H1 (cell line): ENCODE data around the gene CARD11. TPM values are rescaled to one million over a fixed set of nuclear protein-coding genes. Genes with fewer than 3 reads are reported as not detected.

Source experiments
- CTCF ChIA-PET: fragments of 300-600 bp; sonication (Branson Sonifier 250); formaldehyde crosslinking; loops from one replicate; lab custom pipeline; 2021; ENCODE audit not compliant: partially characterized antibody; lab: Charles Lee
- POLR2A ChIA-PET: fragments of 300-600 bp; sonication (Branson Sonifier 250); formaldehyde crosslinking; loops from one replicate; lab custom pipeline; 2021; ENCODE audit warnings: inconsistent platforms; ENCODE audit not compliant: partially characterized antibody; lab: Charles Lee
- DNase-seq, 2 experiments: peaks; one replicate each; pipeline versions ENCODE4 v3.0.0 to v3.0.0-alpha.2; 2010 to 2022; ENCODE audit warnings: low spot score in 2 of 2, low read depth in 1 of 2, mixed read lengths in 1 of 2
- FAIRE-seq: peaks from 2 replicates; lab custom pipeline; 2011; peaks lifted over from hg19 to GRCh38; lab: Jason Lieb, UNC
- H2AFZ ChIP-seq: 2 replicates; pipeline ENCODE4 v1.8.1; 2012; ENCODE audit warnings: low read length, inconsistent platforms
- H2AK5ac ChIP-seq: 2 replicates; pipeline ENCODE4 v1.6.1; 2013; ENCODE audit warnings: low read depth, low read length
- H2BK120ac ChIP-seq: replicated peaks from 2 replicates; pipeline ENCODE3; 2013; ENCODE audit warnings: low read depth, low read length, inconsistent platforms
- H2BK12ac ChIP-seq: 2 replicates; pipeline ENCODE4 v1.6.1; 2013; ENCODE audit warnings: low read depth, low read length
- H2BK15ac ChIP-seq: 2 replicates; pipeline ENCODE4 v1.6.1; 2013; ENCODE audit warnings: low read length
- H2BK20ac ChIP-seq: 2 replicates; pipeline ENCODE4 v1.6.1; 2013; ENCODE audit warnings: low read length
- H2BK5ac ChIP-seq: 2 replicates; pipeline ENCODE4 v1.6.1; 2013; ENCODE audit warnings: low read depth, low read length
- H3K14ac ChIP-seq: 2 replicates; pipeline ENCODE4 v1.6.1; 2013; ENCODE audit warnings: inconsistent platforms; ENCODE audit not compliant: insufficient read length
- H3K18ac ChIP-seq: 2 replicates; pipeline ENCODE4 v1.6.1; 2013; ENCODE audit warnings: low read length; ENCODE audit errors: extremely low read depth
- H3K23ac ChIP-seq: 2 replicates; pipeline ENCODE4 v1.6.1; 2013; ENCODE audit warnings: inconsistent platforms; ENCODE audit not compliant: insufficient read length
- H3K23me2 ChIP-seq: 2 replicates; pipeline ENCODE4 v1.6.1; 2013; ENCODE audit warnings: low read depth, low read length
- H3K27ac ChIP-seq: 2 replicates; pipeline ENCODE4 v1.6.1; 2011; ENCODE audit warnings: low read depth, low read length, inconsistent platforms
- H3K27me3 ChIP-seq, 4 experiments: replicated peaks in 1 of 4; 1 replicate in 1 of 4; 2 replicates in 3 of 4; pipeline versions ENCODE4 v1.6.1 to v1.8.1; 2011 to 2013; ENCODE audit warnings: low read length in 3 of 4, mild to moderate bottlenecking in 3 of 4, inconsistent platforms in 2 of 4, mixed read lengths in 2 of 4, moderate library complexity in 1 of 4; ENCODE audit not compliant: control insufficient read depth in 3 of 4, insufficient read depth in 3 of 4; ENCODE audit errors: extremely low read depth in 1 of 4
- H3K36me3 ChIP-seq, 4 experiments: 2 replicates each; pipeline versions ENCODE4 v1.6.1 to v1.8.1; 2011 to 2013; ENCODE audit warnings: mild to moderate bottlenecking in 4 of 4, low read length in 3 of 4, moderate library complexity in 2 of 4, control low read depth in 1 of 4, inconsistent platforms in 1 of 4; ENCODE audit not compliant: insufficient read depth in 4 of 4, control insufficient read depth in 2 of 4
- H3K4ac ChIP-seq: replicated peaks from 2 replicates; pipeline ENCODE3; 2013; ENCODE audit warnings: low read length, low read depth, mixed read lengths, inconsistent platforms; ENCODE audit not compliant: insufficient read length
- H3K4me1 ChIP-seq, 4 experiments: replicated peaks in 1 of 4; 1 replicate in 1 of 4; 2 replicates in 3 of 4; pipeline versions ENCODE4 v1.6.1 to v1.8.1; 2011 to 2013; ENCODE audit warnings: low read length in 3 of 4, inconsistent platforms in 2 of 4, mixed read lengths in 1 of 4; ENCODE audit not compliant: insufficient read depth in 4 of 4, control insufficient read depth in 3 of 4
- H3K4me2 ChIP-seq, 2 experiments: 2 replicates each; pipeline versions ENCODE4 v1.6.1 to v1.8.1; 2011 to 2013; ENCODE audit warnings: low read depth in 2 of 2, low read length in 2 of 2, control low read depth in 1 of 2, inconsistent platforms in 1 of 2, mild to moderate bottlenecking in 1 of 2; ENCODE audit not compliant: insufficient read depth in 1 of 2
- H3K4me3 ChIP-seq, 4 experiments: fragments of 200-600, 300-600 bp in 1 of 4; sonication (generic), shearing (Covaris generic), sonication (Bioruptor Twin) in 1 of 4; 2 replicates each; pipeline versions ENCODE4 v1.5.1 to v1.8.1; 2011 to 2016; ENCODE audit warnings: low read length in 4 of 4, low read depth in 3 of 4, control low read depth in 2 of 4, inconsistent platforms in 2 of 4, mild to moderate bottlenecking in 2 of 4, mixed read lengths in 1 of 4, moderate library complexity in 1 of 4; ENCODE audit not compliant: insufficient read depth in 2 of 4; ENCODE audit errors: extremely low read depth in 1 of 4
- H3K56ac ChIP-seq: replicated peaks from 2 replicates; pipeline ENCODE3; 2013; ENCODE audit warnings: low read depth, mild to moderate bottlenecking, mixed read lengths, low read length, inconsistent platforms; ENCODE audit not compliant: insufficient read length
- H3K79me1 ChIP-seq: 2 replicates; pipeline ENCODE4 v1.6.1; 2013; ENCODE audit warnings: low read depth, low read length, control low read depth
- H3K79me2 ChIP-seq, 2 experiments: 2 replicates each; pipeline versions ENCODE4 v1.6.1 to v1.8.1; 2012 to 2013; ENCODE audit warnings: low read length in 2 of 2, mild to moderate bottlenecking in 2 of 2, inconsistent platforms in 1 of 2; ENCODE audit not compliant: insufficient read depth in 2 of 2, control insufficient read depth in 1 of 2
- H3K9ac ChIP-seq, 4 experiments: replicated peaks in 1 of 4; 1 replicate in 1 of 4; 2 replicates in 3 of 4; pipeline versions ENCODE4 v1.6.1 to v1.8.1; 2011 to 2013; ENCODE audit warnings: low read depth in 3 of 4, low read length in 3 of 4, control low read depth in 2 of 4, mild to moderate bottlenecking in 2 of 4, moderate library complexity in 2 of 4, inconsistent platforms in 1 of 4; ENCODE audit errors: extremely low read depth in 1 of 4
- H3K9me3 ChIP-seq, 2 experiments: 2 replicates each; pipeline versions ENCODE4 v1.6.1 to v1.8.1; 2012 to 2013; ENCODE audit warnings: mild to moderate bottlenecking in 2 of 2, moderate library complexity in 2 of 2, control low read depth in 1 of 2, inconsistent platforms in 1 of 2, low read depth in 1 of 2, low read length in 1 of 2, mixed read lengths in 1 of 2; ENCODE audit not compliant: insufficient read depth in 2 of 2
- H4K20me1 ChIP-seq, 2 experiments: replicated peaks in 1 of 2; 2 replicates each; pipeline versions ENCODE3 to v1.8.1; 2011 to 2013; ENCODE audit warnings: inconsistent platforms in 2 of 2, low read length in 2 of 2, mild to moderate bottlenecking in 1 of 2; ENCODE audit not compliant: insufficient read depth in 2 of 2, control insufficient read depth in 1 of 2
- H4K5ac ChIP-seq: 2 replicates; pipeline ENCODE4 v1.6.1; 2013; ENCODE audit warnings: low read length, low read depth, mixed read lengths, inconsistent platforms; ENCODE audit not compliant: insufficient read length
- H4K8ac ChIP-seq: 2 replicates; pipeline ENCODE4 v1.8.0; 2013; ENCODE audit warnings: mild to moderate bottlenecking, moderate library complexity, low read length, inconsistent platforms; ENCODE audit not compliant: insufficient read depth; ENCODE audit errors: extremely low read depth
- H4K91ac ChIP-seq: replicated peaks from 2 replicates; pipeline ENCODE3; 2013; ENCODE audit warnings: low read length, mixed read lengths, inconsistent platforms; ENCODE audit not compliant: insufficient read length
- NANOG ChIP-seq: IDR thresholded peaks from 2 replicates; pipeline ENCODE4 v1.6.1; 2011; ENCODE audit warnings: low read length, low read depth, mild to moderate bottlenecking, inconsistent platforms; ENCODE audit not compliant: insufficient read depth, poor library complexity, severe bottlenecking
- PHF8 ChIP-seq: fragments of 200-600 bp; sonication (generic); conservative IDR thresholded peaks from 2 replicates; pipeline ENCODE4 v1.7.1; 2012; ENCODE audit warnings: low read depth, mild to moderate bottlenecking, inconsistent platforms, low read length, moderate library complexity
- WGBS, 2 experiments: shearing (Covaris generic) in 1 of 2; methylation state at CpG; one replicate each; pipeline versions ENCODE4 v1.1.6 to v1.1.7; 2013 to 2015; ENCODE audit warnings: low lambda C conversion rate in 2 of 2, mixed read lengths in 2 of 2, inconsistent platforms in 1 of 2, low coverage in 1 of 2, missing lambda C conversion rate in 1 of 2; ENCODE audit not compliant: insufficient replicate concordance in 2 of 2, insufficient coverage in 1 of 2, insufficient read length in 1 of 2; ENCODE audit errors: extremely low coverage in 1 of 2, missing lambda C conversion rate in 1 of 2; 5-methylcytosine and 5-hydroxymethylcytosine counted together
- polyA plus RNA-seq, 7 experiments: library from polyadenylated mRNA; depleted of rRNA in 3 of 7; stranded (reverse) in 5 of 7; unstranded in 2 of 7; fragments of >200 nt in 5 of 7; fragments of 200-250 nt in 2 of 7; gene quantifications; 1 replicate in 5 of 7; 2 replicates in 1 of 7; 4 replicates in 1 of 7; pipeline versions ENCODE4 v1.2.1 to v1.2.3, GENCODE V29; 2011 to 2013; ENCODE audit warnings: missing spikeins in 2 of 7, mixed read lengths in 2 of 7
- total RNA-seq: library from RNA; stranded (reverse); fragmentation: NEBNext Ultra II Directional; extraction: Animal tissue kit (Norgen Biotek cat#: 25700); gene quantifications from 2 replicates; pipeline ENCODE4 v1.2.1, GENCODE V29; 2021

Gene CARD11
- total and polyA plus RNA-seq, 2 of the 8 experiments (the other 6 are each of a cell fraction or from before 2014, with no cell fraction given), result 12.6 to 29.8 TPM

GRCh38 chr7:3011211-3011852, 32.3 kb downstream of the CARD11 start:
- no peaks in the 10 kb centered on the region for H3K4me1 ChIP-seq
- FAIRE-seq (no peak), DNase-seq (no peak)
- no peak overlapping the region for H2AFZ ChIP-seq
- H3K36me3 ChIP-seq, result no peaks in the 10 kb centered on the region
- H3K23ac ChIP-seq, result no peak overlapping the region
- no peaks in the 10 kb centered on the region for H3K79me2 ChIP-seq
- H4K8ac ChIP-seq, result no peak overlapping the region
- H3K56ac ChIP-seq, result no peak overlapping the region
- no peaks in the 10 kb centered on the region for H3K9me3 ChIP-seq
- H3K79me1 ChIP-seq, result no peaks in the 10 kb centered on the region; the same call in 1 of the 2 replicates
- H3K27ac ChIP-seq, result no peak overlapping the region
- no peaks in the 10 kb centered on the region for H4K20me1 ChIP-seq
- H2BK120ac ChIP-seq, result no peak overlapping the region
- H2BK15ac ChIP-seq, result no peak overlapping the region
- H3K18ac ChIP-seq, result no peak overlapping the region
- H2AK5ac ChIP-seq, result no peak overlapping the region
- H3K23me2 ChIP-seq, result no peaks in the 10 kb centered on the region; the same call in 1 of the 2 replicates
- no peak for TF ChIP-seq NANOG
- no peak for TF ChIP-seq PHF8
- no peak overlapping the region for H3K4me3 ChIP-seq
- H3K9ac ChIP-seq, result no peak overlapping the region
- no peaks in the 10 kb centered on the region for H3K27me3 ChIP-seq
- H2BK5ac ChIP-seq, result no peak overlapping the region
- ChIA-PET POLR2A (no interaction called here), CTCF (no interaction called here)
- H3K4ac ChIP-seq, result no peak overlapping the region
- H4K5ac ChIP-seq, result no peak overlapping the region
- H2BK20ac ChIP-seq, result no peak overlapping the region
- no peak overlapping the region for H4K91ac ChIP-seq
- no peak overlapping the region for H3K14ac ChIP-seq
- WGBS, 2 experiments, result 83% methylated on average over 5 of the region's 5 CpGs; no CpG with 5 or more reads in 1 of the 2 experiments
- no peak overlapping the region for H3K4me2 ChIP-seq
- no peak overlapping the region for H2BK12ac ChIP-seq
